Hepatocyte (in vitro differentiated cells): ENCODE measurements around the gene CFD. TPM values are rescaled to one million over a fixed set of nuclear protein-coding genes. Genes with fewer than 3 reads are reported as not detected.

Experiments
- DNase-seq: peaks from one replicate; pipeline ENCODE4 v3.0.0-alpha.2; 2016; ENCODE audit warnings: low spot score
- H2AFZ ChIP-seq: fragments of 200-600 bp; sonication (generic); 2 replicates; pipeline ENCODE4 v1.6.0; 2016; ENCODE audit warnings: antibody characterized with exemption, mild to moderate bottlenecking
- H3K27ac ChIP-seq: fragments of 200-600 bp; sonication (generic); 2 replicates; pipeline ENCODE4 v1.5.1; 2016; ENCODE audit warnings: mild to moderate bottlenecking
- H3K27me3 ChIP-seq: fragments of 200-600 bp; sonication (generic); 2 replicates; pipeline ENCODE4 v1.6.1; 2016
- H3K36me3 ChIP-seq: fragments of 200-600 bp; sonication (generic); replicated peaks from 2 replicates; pipeline ENCODE4 v1.5.1; 2016; ENCODE audit warnings: low read depth; ENCODE audit not compliant: insufficient read depth
- H3K4me1 ChIP-seq: fragments of 200-600 bp; sonication (generic); 2 replicates; pipeline ENCODE4 v1.5.1; 2016; ENCODE audit warnings: mild to moderate bottlenecking, moderate library complexity; ENCODE audit not compliant: insufficient read depth
- H3K4me2 ChIP-seq: fragments of 200-600 bp; sonication (generic); 2 replicates; pipeline ENCODE4 v1.6.0; 2016
- H3K4me3 ChIP-seq: fragments of 200-600 bp; sonication (generic); 2 replicates; pipeline ENCODE4 v1.5.1; 2016; ENCODE audit warnings: mild to moderate bottlenecking
- H3K79me2 ChIP-seq: fragments of 200-600 bp; sonication (generic); 2 replicates; pipeline ENCODE4 v1.6.0; 2017; ENCODE audit warnings: mild to moderate bottlenecking
- H3K9me2 ChIP-seq: fragments of 200-600 bp; sonication (generic); replicated peaks from 2 replicates; pipeline ENCODE4 v1.6.0; 2017; ENCODE audit warnings: mild to moderate bottlenecking; ENCODE audit not compliant: insufficient read depth
- H3K9me3 ChIP-seq: fragments of 200-600 bp; sonication (generic); 2 replicates; pipeline ENCODE4 v1.5.1; 2016; ENCODE audit warnings: low read depth, mild to moderate bottlenecking
- H4K20me1 ChIP-seq: fragments of 200-600 bp; sonication (generic); 2 replicates; pipeline ENCODE4 v1.6.0; 2016; ENCODE audit warnings: mild to moderate bottlenecking; ENCODE audit not compliant: insufficient read depth, poor library complexity, severe bottlenecking
- CTCF ChIP-seq: fragments of 200-600 bp; sonication (generic); IDR thresholded peaks from 2 replicates; pipeline ENCODE4 v1.5.1; 2016; ENCODE audit warnings: antibody characterized with exemption, mild to moderate bottlenecking; ENCODE audit not compliant: poor library complexity
- EZH2 ChIP-seq: fragments of 200-600 bp; sonication (generic); IDR thresholded peaks from 2 replicates; pipeline ENCODE4 v1.6.1; 2016; ENCODE audit warnings: antibody characterized with exemption, mild to moderate bottlenecking, borderline replicate concordance
- EZH2phosphoT487 ChIP-seq: fragments of 200-600 bp; sonication (generic); IDR thresholded peaks from one replicate; pipeline ENCODE4 v1.6.1; 2018; ENCODE audit warnings: antibody characterized with exemption, mild to moderate bottlenecking, low read depth, moderate library complexity; ENCODE audit not compliant: unreplicated experiment, severe bottlenecking
- WGBS: methylation state at CpG from one replicate; pipeline ENCODE4 v1.1.6; 2016; ENCODE audit warnings: low lambda C conversion rate; ENCODE audit errors: missing lambda C conversion rate; 5-methylcytosine and 5-hydroxymethylcytosine counted together
- polyA plus RNA-seq: library from polyadenylated mRNA; unstranded; fragments of >200 nt; fragmentation: Nextera tagmentation; extraction: Ambion mirVana; gene quantifications from 2 replicates; pipeline ENCODE4 v1.2.1, GENCODE V29; 2016
- total RNA-seq: library from RNA; depleted of rRNA; stranded (reverse); fragments of >200 nt; gene quantifications from 2 replicates; pipeline ENCODE4 v1.2.3, GENCODE V29; 2014

The CFD gene
- total and polyA plus RNA-seq, 2 experiments from 2014 or later = 3.3 to 8.2 TPM

GRCh38 chr19:861756-862580 is 2.5 kb downstream of the CFD start:
- H3K4me3 ChIP-seq = no peak overlapping the region
- H3K9me3 ChIP-seq = no peaks in the 10 kb centered on the region
- H3K4me1 ChIP-seq = peaks cover 5% of the 10 kb centered on the region
- H3K4me2 ChIP-seq = peak overlapping the region; percentile 46
- H3K79me2 ChIP-seq = no peaks in the 10 kb centered on the region
- WGBS = 13% methylated on average over 29 of the region's 60 CpGs
- H4K20me1 ChIP-seq = no peaks in the 10 kb centered on the region
- no peaks in the 10 kb centered on the region for H3K9me2 ChIP-seq
- no peak for TF ChIP-seq EZH2
- H3K27me3 ChIP-seq = no peaks in the 10 kb centered on the region
- no peaks in the 10 kb centered on the region for H3K36me3 ChIP-seq
- peak; percentile 57 for DNase-seq
- H2AFZ ChIP-seq = no peak overlapping the region
- no peak overlapping the region for H3K27ac ChIP-seq

GRCh38 chr19:862581-863314 is 3.3 kb downstream of the CFD start:
- WGBS = 37% methylated on average over 14 of the region's 48 CpGs
- no peaks in the 10 kb centered on the region for H3K9me3 ChIP-seq
- no peaks in the 10 kb centered on the region for H3K27me3 ChIP-seq
- no peak overlapping the region for H3K4me2 ChIP-seq
- no peaks in the 10 kb centered on the region for H3K79me2 ChIP-seq
- no peak for TF ChIP-seq CTCF
- H3K4me3 ChIP-seq = no peak overlapping the region
- H3K36me3 ChIP-seq = no peaks in the 10 kb centered on the region
- peak; percentile 65 for DNase-seq
- H3K4me1 ChIP-seq = peaks cover 5% of the 10 kb centered on the region
- H3K9me2 ChIP-seq = no peaks in the 10 kb centered on the region
- H3K27ac ChIP-seq = no peak overlapping the region
- no peak overlapping the region for H2AFZ ChIP-seq
- no peaks in the 10 kb centered on the region for H4K20me1 ChIP-seq

GRCh38 chr19:863315-863620 is 3.8 kb downstream of the CFD start:
- no peak for TF ChIP-seq EZH2
- TF ChIP-seq CTCF = no peak
- TF ChIP-seq EZH2phosphoT487 = no peak
- no peaks in the 10 kb centered on the region for H3K9me3 ChIP-seq
- H3K79me2 ChIP-seq = no peaks in the 10 kb centered on the region
- H3K4me1 ChIP-seq = peaks cover 5% of the 10 kb centered on the region
- DNase-seq = no peak
- WGBS = 88% methylated on average over 7 of the region's 7 CpGs
- no peaks in the 10 kb centered on the region for H3K27me3 ChIP-seq
- no peak overlapping the region for H2AFZ ChIP-seq
- no peak overlapping the region for H3K4me3 ChIP-seq
- no peak overlapping the region for H3K27ac ChIP-seq
- H3K4me2 ChIP-seq = no peak overlapping the region
- H3K36me3 ChIP-seq = no peaks in the 10 kb centered on the region
- no peaks in the 10 kb centered on the region for H4K20me1 ChIP-seq
- no peaks in the 10 kb centered on the region for H3K9me2 ChIP-seq

- no peaks in the 10 kb centered on the region for H3K9me3 ChIP-seq
- H3K27me3 ChIP-seq = no peaks in the 10 kb centered on the region
- H3K4me2 ChIP-seq = no peak overlapping the region
- H4K20me1 ChIP-seq = no peaks in the 10 kb centered on the region
- H2AFZ ChIP-seq = no peak overlapping the region
- DNase-seq = no peak
- H3K4me3 ChIP-seq = no peak overlapping the region
- no peaks in the 10 kb centered on the region for H3K79me2 ChIP-seq
- H3K9me2 ChIP-seq = no peaks in the 10 kb centered on the region
- H3K36me3 ChIP-seq = no peaks in the 10 kb centered on the region
- no peak overlapping the region for H3K27ac ChIP-seq
- TF ChIP-seq EZH2 (no peak), CTCF (no peak), EZH2phosphoT487 (no peak)
- H3K4me1 ChIP-seq = no peaks in the 10 kb centered on the region
- WGBS = 92% methylated on average over 17 of the region's 38 CpGs
Measured at GRCh38 chr19:866769-867300, 7.4 kb downstream of the CFD start.
